Activated CD4-positive, alpha-beta T cell treated with anti-CD3 and anti-CD28 coated beads, Interleukin-2, amount 10 ng/mL, durations not matched to agents 7 days and 5 days (primary cell): ENCODE data around the gene SLC1A4. TPM values are rescaled to one million over a fixed set of nuclear protein-coding genes. Genes with fewer than 3 reads are reported as not detected.
"Not testable (repeated sequence)": the region's sequence is repeated elsewhere in the genome, so short reads cannot be mapped to it uniquely, and the experiment has no call there.

Experiments used
- CTCF ChIA-PET: fragments of 350-600 bp; sonication (Branson Sonifier 250); formaldehyde crosslinking; loops from one replicate; lab custom pipeline; 2021; ENCODE audit warnings: antibody characterized with exemption; lab: Charles Lee
- POLR2A ChIA-PET: fragments of 350-600 bp; sonication (Branson Sonifier 250); formaldehyde crosslinking; loops from one replicate; lab custom pipeline; 2021; ENCODE audit warnings: antibody characterized with exemption; lab: Charles Lee
- DNase-seq: peaks from one replicate; pipeline ENCODE4 v3.0.0-alpha.2; 2020
- H3K27ac Mint-ChIP-seq: one replicate; pipeline ENCODE4 v1.8.0; 2021; ENCODE audit warnings: mild to moderate bottlenecking, moderate library complexity, mixed read lengths
- H3K27me3 Mint-ChIP-seq: one replicate; pipeline ENCODE4 v1.8.0; 2021; ENCODE audit warnings: mixed read lengths
- H3K36me3 Mint-ChIP-seq: one replicate; pipeline ENCODE4 v1.8.0; 2021; ENCODE audit warnings: low read depth, mixed read lengths
- H3K4me1 Mint-ChIP-seq: one replicate; pipeline ENCODE4 v1.8.0; 2021; ENCODE audit warnings: mixed read lengths
- H3K4me3 Mint-ChIP-seq: one replicate; pipeline ENCODE4 v1.8.0; 2021; ENCODE audit warnings: mild to moderate bottlenecking, moderate library complexity, mixed read lengths
- H3K9me3 Mint-ChIP-seq: one replicate; pipeline ENCODE4 v1.8.0; 2021; ENCODE audit warnings: mixed read lengths
- total RNA-seq, 2 experiments: library from RNA; stranded (reverse); gene quantifications; one replicate each; pipeline ENCODE4 v1.2.3, GENCODE V29; 2021

Gene SLC1A4
- total RNA-seq, 2 experiments from 2014 or later = 50.1 to 54.6 TPM

- Mint-ChIP-seq H3K27ac (no peak overlapping the region), H3K36me3 (peaks cover 13% of the 10 kb centered on the region), H3K27me3 (no peaks in the 10 kb centered on the region), H3K9me3 (peaks cover 11% of the 10 kb centered on the region), H3K4me3 (no peak overlapping the region), H3K4me1 (peaks cover 19% of the 10 kb centered on the region)
- DNase-seq = no peak
- POLR2A ChIA-PET = no interaction called here
- CTCF ChIA-PET = interaction anchor here (1.6 to 1.8 kb wide), 2 partner anchors 10 to 33 kb away, joined by 4 to 5 read pairs; no protein-coding TSS in a partner anchor
These were observed 37.8 kb upstream of the SLC1A4 start for GRCh38 chr2:64951306-64951953.

GRCh38 chr2:64952096-64952495, 37.1 kb upstream of the SLC1A4 start:
- Mint-ChIP-seq H3K27ac (no peak overlapping the region), H3K27me3 (no peaks in the 10 kb centered on the region), H3K4me1 (peaks cover 12% of the 10 kb centered on the region), H3K4me3 (no peak overlapping the region), H3K9me3 (peaks cover 11% of the 10 kb centered on the region), H3K36me3 (peaks cover 7% of the 10 kb centered on the region)
- DNase-seq = no peak
- ChIA-PET POLR2A (no interaction called here), CTCF (interaction anchor here (1.2 to 1.8 kb wide), 2 partner anchors 34 to 104 kb away, joined by 3 to 4 read pairs; partner anchors contain the start of gene CEP68)

- Mint-ChIP-seq H3K4me1 (peaks cover 5% of the 10 kb centered on the region), H3K4me3 (no peak overlapping the region), H3K27me3 (no peaks in the 10 kb centered on the region), H3K36me3 (peaks cover 5% of the 10 kb centered on the region), H3K9me3 (peaks cover 11% of the 10 kb centered on the region), H3K27ac (no peak overlapping the region)
- ChIA-PET POLR2A (no interaction called here), CTCF (interaction anchor here (1.2 to 1.8 kb wide), 5 partner anchors 9 to 104 kb away, joined by 3 to 5 read pairs (median 4); partner anchors contain the start of gene CEP68)
- DNase-seq = no peak
These were observed 36.4 kb upstream of the SLC1A4 start for GRCh38 chr2:64952511-64953482.

GRCh38 chr2:64955467-64955866, 33.7 kb upstream of the SLC1A4 start:
- H3K4me1 Mint-ChIP-seq = no peaks in the 10 kb centered on the region
- peaks cover 11% of the 10 kb centered on the region for H3K9me3 Mint-ChIP-seq
- DNase-seq = no peak
- no peaks in the 10 kb centered on the region for H3K27me3 Mint-ChIP-seq
- ChIA-PET POLR2A (no interaction called here), CTCF (interaction anchor here (0.7 to 1.6 kb wide), 2 partner anchors 9 to 482 kb away, joined by 4 to 5 read pairs; no protein-coding TSS in a partner anchor)
- no peak overlapping the region for H3K4me3 Mint-ChIP-seq
- H3K27ac Mint-ChIP-seq = no peak overlapping the region
- peaks cover 3% of the 10 kb centered on the region for H3K36me3 Mint-ChIP-seq

GRCh38 chr2:64957109-64957903, 31.9 kb upstream of the SLC1A4 start:
- Mint-ChIP-seq H3K4me3 (no peak overlapping the region), H3K27ac (no peak overlapping the region), H3K4me1 (no peaks in the 10 kb centered on the region)

GRCh38 chr2:64958556-64958955, 30.6 kb upstream of the SLC1A4 start:
- H3K9me3 Mint-ChIP-seq = peaks cover 11% of the 10 kb centered on the region
- DNase-seq = no peak
- no peak overlapping the region for H3K27ac Mint-ChIP-seq
- no peaks in the 10 kb centered on the region for H3K27me3 Mint-ChIP-seq
- no peak overlapping the region for H3K4me3 Mint-ChIP-seq
- ChIA-PET CTCF (interaction anchor here (1.0 kb wide), 1 partner anchor 10 kb away, joined by 3 read pairs; no protein-coding TSS in a partner anchor), POLR2A (no interaction called here)
- peaks cover 3% of the 10 kb centered on the region for H3K36me3 Mint-ChIP-seq
- H3K4me1 Mint-ChIP-seq = no peaks in the 10 kb centered on the region

More at GRCh38 chr2:64957109-64957903, 31.9 kb upstream of the SLC1A4 start:
- CTCF ChIA-PET = interaction anchor here (0.6 to 1.9 kb wide), 4 partner anchors 10 to 213 kb away, joined by 3 to 6 read pairs (median 5); no protein-coding TSS in a partner anchor
- Mint-ChIP-seq H3K27me3 (no peaks in the 10 kb centered on the region), H3K36me3 (peaks cover 3% of the 10 kb centered on the region), H3K9me3 (peaks cover 11% of the 10 kb centered on the region)
- DNase-seq = no peak
- POLR2A ChIA-PET = no interaction called here

GRCh38 chr2:64960819-64961218, 28.4 kb upstream of the SLC1A4 start:
- POLR2A ChIA-PET = no interaction called here
- H3K27ac Mint-ChIP-seq = no peak overlapping the region

GRCh38 chr2:64963138-64963537, 26.1 kb upstream of the SLC1A4 start:
- DNase-seq, H3K4me3 Mint-ChIP-seq, H3K36me3 Mint-ChIP-seq, H3K4me1 Mint-ChIP-seq, H3K27ac Mint-ChIP-seq, H3K27me3 Mint-ChIP-seq, H3K9me3 Mint-ChIP-seq, POLR2A ChIA-PET: not testable (repeated sequence)
- CTCF ChIA-PET = interaction anchor here (0.8 to 1.8 kb wide), 4 partner anchors 10 to 40 kb away, joined by 3 to 10 read pairs (median 6); no protein-coding TSS in a partner anchor

More at GRCh38 chr2:64960819-64961218, 28.4 kb upstream of the SLC1A4 start:
- H3K27me3 Mint-ChIP-seq = no peaks in the 10 kb centered on the region
- H3K4me1 Mint-ChIP-seq = no peaks in the 10 kb centered on the region
- no peak overlapping the region for H3K4me3 Mint-ChIP-seq
- H3K36me3 Mint-ChIP-seq = no peaks in the 10 kb centered on the region
- DNase-seq = no peak
- CTCF ChIA-PET = interaction anchor here (1.1 kb wide), 1 partner anchor 10 kb away, joined by 4 read pairs; no protein-coding TSS in a partner anchor
- peaks cover 2% of the 10 kb centered on the region for H3K9me3 Mint-ChIP-seq

GRCh38 chr2:64963719-64964118, 25.5 kb upstream of the SLC1A4 start:
- POLR2A ChIA-PET = interaction anchor here (0.6 kb wide), 1 partner anchor 9 kb away, joined by 3 read pairs; no protein-coding TSS in a partner anchor
- no peaks in the 10 kb centered on the region for H3K27me3 Mint-ChIP-seq
- CTCF ChIA-PET = interaction anchor here (0.8 to 1.8 kb wide), 5 partner anchors 9 to 40 kb away, joined by 3 to 10 read pairs (median 5); no protein-coding TSS in a partner anchor
- no peaks in the 10 kb centered on the region for H3K4me1 Mint-ChIP-seq
- no peaks in the 10 kb centered on the region for H3K36me3 Mint-ChIP-seq
- no peak for DNase-seq
- no peak overlapping the region for H3K27ac Mint-ChIP-seq
- no peaks in the 10 kb centered on the region for H3K9me3 Mint-ChIP-seq
- no peak overlapping the region for H3K4me3 Mint-ChIP-seq

GRCh38 chr2:64966017-64966416, 23.2 kb upstream of the SLC1A4 start:
- ChIA-PET CTCF (interaction anchor here (1.0 to 1.7 kb wide), 4 partner anchors 8 to 48 kb away, joined by 3 to 8 read pairs (median 3); no protein-coding TSS in a partner anchor), POLR2A (no interaction called here)
- Mint-ChIP-seq H3K9me3 (no peaks in the 10 kb centered on the region), H3K4me3 (no peak overlapping the region), H3K27me3 (no peaks in the 10 kb centered on the region), H3K36me3 (no peaks in the 10 kb centered on the region), H3K4me1 (peaks cover 6% of the 10 kb centered on the region), H3K27ac (no peak overlapping the region)
- DNase-seq = no peak

GRCh38 chr2:64966839-64967238, 22.4 kb upstream of the SLC1A4 start:
- Mint-ChIP-seq H3K27ac (no peak overlapping the region), H3K36me3 (no peaks in the 10 kb centered on the region), H3K4me3 (no peak overlapping the region), H3K27me3 (no peaks in the 10 kb centered on the region), H3K4me1 (peaks cover 6% of the 10 kb centered on the region), H3K9me3 (no peaks in the 10 kb centered on the region)
- ChIA-PET CTCF (interaction anchor here (1.0 to 1.7 kb wide), 4 partner anchors 7 to 49 kb away, joined by 3 to 8 read pairs (median 3); no protein-coding TSS in a partner anchor), POLR2A (no interaction called here)
- no peak for DNase-seq
